ENCODE measurements around the gene SYNDIG1L.

- TF ChIP-seq CTCF (IDR thresholded peaks at IDR 0.05; ENCODE audit: low read depth, low read length) (no peak), POLR2A (IDR thresholded peaks at IDR 0.05; ENCODE audit: extremely low read depth, insufficient read length) (no peak)
These were observed 17.1 kb downstream of the SYNDIG1L start for GRCh38 chr14:74408870-74409269.

Measured in NB4 (cell line).